HPDE6-E6E7 (cell line): ENCODE results near the gene CDH15.
A peak's percentile ranks its signal among the peaks of the same experiment; 100 is the strongest.

Experiments used
- DNase-seq: peaks from one replicate; pipeline ENCODE4 v3.0.0; 2011; ENCODE audit warnings: missing footprints; ENCODE audit errors: extremely low spot score

The CDH15 gene

GRCh38 chr16:89199241-89200123 lies 27.9 kb downstream of the CDH15 start:
- DNase-seq = no peak

- no peak for DNase-seq
Observed at GRCh38 chr16:89200124-89200849, 28.7 kb downstream of the CDH15 start, which contains the start of gene SLC22A31. TSS of gene SLC22A31 (minus strand) at chr16:89200537. CDS start at chr16:89200501, 36 bp downstream.

GRCh38 chr16:89200850-89201411 lies 29.4 kb downstream of the CDH15 start:
- DNase-seq = no peak

GRCh38 chr16:89201439-89202377 lies 30.2 kb downstream of the CDH15 start:
- DNase-seq = peak; percentile 66

GRCh38 chr16:89202422-89203215 lies 31.1 kb downstream of the CDH15 start:
- DNase-seq = no peak

GRCh38 chr16:89207993-89208392 lies 36.4 kb downstream of the CDH15 start:
- no peak for DNase-seq

GRCh38 chr16:89209522-89210044 lies 38.0 kb downstream of the CDH15 start:
- DNase-seq = no peak

- no peak for DNase-seq
Observed at GRCh38 chr16:89210165-89210903, 38.8 kb downstream of the CDH15 start.

GRCh38 chr16:89210904-89211515 lies 39.5 kb downstream of the CDH15 start:
- DNase-seq = no peak

GRCh38 chr16:89216315-89217137 lies 45.0 kb downstream of the CDH15 start:
- DNase-seq = peak; percentile 92

- no peak for DNase-seq
Observed at GRCh38 chr16:89217138-89217387, 45.5 kb downstream of the CDH15 start.

GRCh38 chr16:89217388-89218191 lies 46.0 kb downstream of the CDH15 start, which contains the start of gene ZNF778:
TSS of gene ZNF778 (plus strand) at chr16:89217703. CDS start at chr16:89221128, 3,425 bp downstream.
- peak; percentile 96 for DNase-seq

GRCh38 chr16:89219365-89219764 lies 47.8 kb downstream of the CDH15 start:
- no peak for DNase-seq

- no peak for DNase-seq
Observed at GRCh38 chr16:89221604-89222003, 50.1 kb downstream of the CDH15 start.

GRCh38 chr16:89222931-89223330 lies 51.4 kb downstream of the CDH15 start:
- DNase-seq = no peak

- no peak for DNase-seq
Observed at GRCh38 chr16:89224665-89225064, 53.1 kb downstream of the CDH15 start.

GRCh38 chr16:89230255-89230654 lies 58.7 kb downstream of the CDH15 start:
- DNase-seq = no peak

- no peak for DNase-seq
Observed at GRCh38 chr16:89232107-89232506, 60.6 kb downstream of the CDH15 start.
